Activated naive CD8-positive, alpha-beta T cell treated with anti-CD3 and anti-CD28 coated beads, Interleukin-2, amount 50 U/mL, for 16 hours (primary cell): Measurements from ENCODE around the gene IGF2BP3.
"Not testable (repeated sequence)": the region's sequence is repeated elsewhere in the genome, so short reads cannot be mapped to it uniquely, and the experiment has no call there.

Experiments
- DNase-seq: peaks from one replicate; pipeline ENCODE4 v3.0.0-alpha.2; 2020; ENCODE audit warnings: low read depth, low spot score

IGF2BP3 gene

GRCh38 chr7:23422384-23422783, 47.9 kb downstream of the IGF2BP3 start:
- no peak for DNase-seq

GRCh38 chr7:23419845-23420244, 50.4 kb downstream of the IGF2BP3 start:
- DNase-seq, result no peak

- no peak for DNase-seq
These were observed 51.1 kb downstream of the IGF2BP3 start for GRCh38 chr7:23419160-23419559.

GRCh38 chr7:23418046-23418445, 52.2 kb downstream of the IGF2BP3 start:
- no peak for DNase-seq

- DNase-seq, result no peak
These were observed 55.1 kb downstream of the IGF2BP3 start for GRCh38 chr7:23415198-23415597.

- DNase-seq, result no peak
These were observed 59.7 kb downstream of the IGF2BP3 start for GRCh38 chr7:23410446-23411183.

- not testable (repeated sequence) for DNase-seq
These were observed 63.7 kb downstream of the IGF2BP3 start for GRCh38 chr7:23406564-23406963.

- DNase-seq, result no peak
These were observed 65.1 kb downstream of the IGF2BP3 start for GRCh38 chr7:23405240-23405618.

GRCh38 chr7:23404546-23405239, 65.6 kb downstream of the IGF2BP3 start:
- no peak for DNase-seq

- DNase-seq, result no peak
These were observed 66.3 kb downstream of the IGF2BP3 start for GRCh38 chr7:23403970-23404369.

- DNase-seq, result not testable (repeated sequence)
These were observed 72.2 kb downstream of the IGF2BP3 start for GRCh38 chr7:23398090-23398489.

GRCh38 chr7:23397241-23397640, 73.0 kb downstream of the IGF2BP3 start:
- DNase-seq, result no peak

- no peak for DNase-seq
These were observed 73.9 kb downstream of the IGF2BP3 start for GRCh38 chr7:23396222-23397015.

GRCh38 chr7:23394488-23395171, 75.7 kb downstream of the IGF2BP3 start:
- no peak for DNase-seq

GRCh38 chr7:23393636-23394035, 76.7 kb downstream of the IGF2BP3 start:
- no peak for DNase-seq

GRCh38 chr7:23389701-23390100, 80.6 kb downstream of the IGF2BP3 start:
- no peak for DNase-seq

GRCh38 chr7:23387583-23387982, 82.7 kb downstream of the IGF2BP3 start:
- no peak for DNase-seq

GRCh38 chr7:23385140-23385539, 85.2 kb downstream of the IGF2BP3 start:
- no peak for DNase-seq

- no peak for DNase-seq
These were observed 87.1 kb downstream of the IGF2BP3 start for GRCh38 chr7:23383225-23383624.

GRCh38 chr7:23380961-23381360, 89.3 kb downstream of the IGF2BP3 start:
- DNase-seq, result no peak

- no peak for DNase-seq
These were observed 89.7 kb downstream of the IGF2BP3 start for GRCh38 chr7:23380556-23380955.

GRCh38 chr7:23378996-23379395, 91.3 kb downstream of the IGF2BP3 start:
- DNase-seq, result no peak
